CD4-positive, alpha-beta T cell (primary cell): ENCODE data around the gene RCN1. TPM values are rescaled to one million over a fixed set of nuclear protein-coding genes. Genes with fewer than 3 reads are reported as not detected.

ENCODE experiments used
- ATAC-seq: fragments of 200-7000 bp; cut with Tn5 transposase; one replicate; pipeline ENCODE4 v1.10.0; 2022; ENCODE audit warnings: mild to moderate bottlenecking; ENCODE audit not compliant: poor library complexity
- CTCF ChIA-PET: fragments of 350-600 bp; sonication (Branson Sonifier 250); formaldehyde crosslinking; loops from one replicate; lab custom pipeline; 2021; ENCODE audit warnings: antibody characterized with exemption, inconsistent platforms; lab: Charles Lee
- POLR2A ChIA-PET: fragments of 350-600 bp; sonication (Branson Sonifier 250); formaldehyde crosslinking; loops from one replicate; lab custom pipeline; 2021; ENCODE audit warnings: antibody characterized with exemption, inconsistent platforms; lab: Charles Lee
- DNase-seq, 14 experiments: peaks; one replicate each; pipeline ENCODE4 v3.0.0-alpha.2; 2013 to 2020; ENCODE audit warnings: mixed read lengths in 2 of 14
- H3K27ac ChIP-seq, 2 donors: one replicate each; pipeline versions ENCODE4 v1.5.1 to v1.7.0; 2013; ENCODE audit warnings: low read length in 2 of 2, low read depth in 1 of 2, mild to moderate bottlenecking in 1 of 2
- H3K27me3 ChIP-seq, 2 experiments: 1 replicate in 1 of 2; 2 replicates in 1 of 2; pipeline versions ENCODE4 v1.6.1 to v1.7.0; 2013; ENCODE audit warnings: low read length in 2 of 2, control low read depth in 1 of 2, mild to moderate bottlenecking in 1 of 2, moderate library complexity in 1 of 2; ENCODE audit not compliant: insufficient read depth in 2 of 2, control insufficient read depth in 1 of 2
- H3K36me3 ChIP-seq: one replicate; pipeline ENCODE4 v1.6.1; 2013; ENCODE audit warnings: low read length, control low read depth; ENCODE audit not compliant: insufficient read depth
- H3K4me1 ChIP-seq: one replicate; pipeline ENCODE4 v1.6.1; 2013; ENCODE audit warnings: low read length, control low read depth; ENCODE audit not compliant: insufficient read depth
- H3K4me3 ChIP-seq: one replicate; pipeline ENCODE4 v1.5.1; 2013; ENCODE audit warnings: mild to moderate bottlenecking, low read length, moderate library complexity
- H3K9me3 ChIP-seq, 2 experiments: 1 replicate in 1 of 2; 2 replicates in 1 of 2; pipeline versions ENCODE4 v1.6.1 to v1.7.0; 2013; ENCODE audit warnings: low read length in 2 of 2, mild to moderate bottlenecking in 2 of 2, control low read depth in 1 of 2, moderate library complexity in 1 of 2; ENCODE audit not compliant: control insufficient read depth in 1 of 2, insufficient read depth in 1 of 2
- H3K27ac Mint-ChIP-seq: one replicate; pipeline ENCODE4 v1.8.0; 2020; ENCODE audit warnings: mixed read lengths
- H3K27me3 Mint-ChIP-seq: one replicate; pipeline ENCODE4 v1.8.0; 2021; ENCODE audit warnings: mixed read lengths
- H3K36me3 Mint-ChIP-seq: one replicate; pipeline ENCODE4 v1.8.0; 2021; ENCODE audit warnings: low read depth, mixed read lengths
- H3K4me1 Mint-ChIP-seq: one replicate; pipeline ENCODE4 v1.8.0; 2021; ENCODE audit warnings: low read depth, mixed read lengths
- H3K4me3 Mint-ChIP-seq: one replicate; pipeline ENCODE4 v1.8.0; 2020; ENCODE audit warnings: mild to moderate bottlenecking, mixed read lengths
- H3K9me3 Mint-ChIP-seq: one replicate; pipeline ENCODE4 v1.8.0; 2020; ENCODE audit warnings: mixed read lengths
- CTCF ChIP-seq: fragments of 200-600 bp; IDR thresholded peaks from one replicate; pipeline ENCODE4 v1.8.0; 2022; ENCODE audit warnings: antibody characterized with exemption, mild to moderate bottlenecking
- intact Hi-C, 2 experiments: fragments of 100-400 bp; cut with DNase I in 1 of 2; cut with micrococcal nuclease in 1 of 2; formaldehyde crosslinking; loops; one replicate each; pipeline versions ENCODE4 v1.15.1 to v1.9.0; 2023 to 2025; cut with DNase I, micrococcal nuclease
- total RNA-seq, 174 experiments: library from RNA in 2 of 174; stranded (reverse) in 2 of 174; gene quantifications; one replicate each; pipeline ENCODE4 v1.2.3 and lab custom pipeline; 2021 to 2026

The RCN1 gene
- total RNA-seq, 2 experiments from 2014 or later, result 7.4 to 9.1 TPM

GRCh38 chr11:32113200-32113919 lies 22.5 kb downstream of the RCN1 start:
- TF ChIP-seq CTCF, result no peak
- Mint-ChIP-seq H3K9me3 (no peaks in the 10 kb centered on the region), H3K27ac (no peak overlapping the region), H3K36me3 (no peaks in the 10 kb centered on the region), H3K27me3 (peaks cover 15% of the 10 kb centered on the region), H3K4me1 (no peaks in the 10 kb centered on the region), H3K4me3 (no peak overlapping the region)
- CTCF ChIA-PET, result no interaction called here
- Histone ChIP-seq H3K27ac (no peak overlapping the region), H3K4me1 (no peaks in the 10 kb centered on the region), H3K4me3 (no peak overlapping the region), H3K36me3 (no peaks in the 10 kb centered on the region), H3K9me3 (no peaks in the 10 kb centered on the region), H3K27me3 (peaks cover 0 to 2% of the 10 kb centered on the region in 2 experiments)
- no peak for ATAC-seq
- intact Hi-C loops, result no loop called here
- DNase-seq, result no peak
- POLR2A ChIA-PET, result no interaction called here

- no peak overlapping the region for H3K4me3 Mint-ChIP-seq
- no peaks in the 10 kb centered on the region for H3K4me1 Mint-ChIP-seq
- Histone ChIP-seq H3K36me3 (no peaks in the 10 kb centered on the region), H3K4me1 (no peaks in the 10 kb centered on the region), H3K27ac (no peak overlapping the region), H3K27me3 (peaks cover 0 to 2% of the 10 kb centered on the region in 2 experiments), H3K4me3 (no peak overlapping the region), H3K9me3 (no peaks in the 10 kb centered on the region)
- no peak for TF ChIP-seq CTCF
- ATAC-seq, result no peak
- POLR2A ChIA-PET, result no interaction called here
- no peaks in the 10 kb centered on the region for H3K36me3 Mint-ChIP-seq
- intact Hi-C loops, result no loop called here
- CTCF ChIA-PET, result no interaction called here
- no peak for DNase-seq
- H3K9me3 Mint-ChIP-seq, result no peaks in the 10 kb centered on the region
- no peak overlapping the region for H3K27ac Mint-ChIP-seq
- peaks cover 15% of the 10 kb centered on the region for H3K27me3 Mint-ChIP-seq
Measured at GRCh38 chr11:32113920-32114203, 23.0 kb downstream of the RCN1 start.

- Mint-ChIP-seq H3K4me3 (no peak overlapping the region), H3K27ac (no peak overlapping the region), H3K4me1 (no peaks in the 10 kb centered on the region), H3K9me3 (no peaks in the 10 kb centered on the region), H3K27me3 (peaks cover 18% of the 10 kb centered on the region), H3K36me3 (no peaks in the 10 kb centered on the region)
- DNase-seq (no peak), ATAC-seq (no peak)
- Histone ChIP-seq H3K27ac (no peak overlapping the region), H3K4me1 (no peaks in the 10 kb centered on the region), H3K4me3 (no peak overlapping the region), H3K9me3 (no peaks in the 10 kb centered on the region), H3K36me3 (no peaks in the 10 kb centered on the region), H3K27me3 (peaks cover 0 to 2% of the 10 kb centered on the region in 2 experiments)
- POLR2A ChIA-PET, result no interaction called here
- no peak for TF ChIP-seq CTCF
- CTCF ChIA-PET, result no interaction called here
- intact Hi-C loops, result no loop called here
Measured at GRCh38 chr11:32115446-32115845, 24.6 kb downstream of the RCN1 start.
